ENCODE results near the gene KIF18A.

The KIF18A gene

GRCh38 chr11:28026634-28027290 is 81.2 kb downstream of the KIF18A start:
- DNase-seq = no peak

GRCh38 chr11:28017816-28018215 is 90.1 kb downstream of the KIF18A start:
- DNase-seq = no peak

- no peak for DNase-seq
These were observed 96.1 kb downstream of the KIF18A start for GRCh38 chr11:28011813-28012212.

GRCh38 chr11:28009996-28010395 is 98.0 kb downstream of the KIF18A start:
- DNase-seq = no peak

GRCh38 chr11:28009388-28009787 is 98.6 kb downstream of the KIF18A start:
- DNase-seq = no peak

GRCh38 chr11:28003615-28004014 is 104.3 kb downstream of the KIF18A start:
- DNase-seq = no peak

- DNase-seq = no peak
These were observed 109.4 kb downstream of the KIF18A start for GRCh38 chr11:27998552-27998951.

GRCh38 chr11:27997344-27997743 is 110.6 kb downstream of the KIF18A start:
- no peak for DNase-seq

GRCh38 chr11:27996066-27996465 is 111.9 kb downstream of the KIF18A start:
- no peak for DNase-seq

GRCh38 chr11:27995083-27995482 is 112.9 kb downstream of the KIF18A start:
- DNase-seq = no peak

GRCh38 chr11:27991736-27992135 is 116.2 kb downstream of the KIF18A start:
- no peak for DNase-seq

- no peak for DNase-seq
These were observed 130.4 kb downstream of the KIF18A start for GRCh38 chr11:27977527-27977926.

- no peak for DNase-seq
These were observed 130.9 kb downstream of the KIF18A start for GRCh38 chr11:27977031-27977430.

GRCh38 chr11:27976262-27976661 is 131.7 kb downstream of the KIF18A start:
- no peak for DNase-seq

- DNase-seq = no peak
These were observed 134.0 kb downstream of the KIF18A start for GRCh38 chr11:27973851-27974536.

- DNase-seq = no peak
These were observed 135.3 kb downstream of the KIF18A start for GRCh38 chr11:27972522-27973170.

- no peak for DNase-seq
These were observed 136.8 kb downstream of the KIF18A start for GRCh38 chr11:27971171-27971570.

Data from activated effector memory CD4-positive, alpha-beta T cell treated with anti-CD3 and anti-CD28 coated beads, Interleukin-2, amount 50 U/mL, for 16 hours (primary cell).